Stimulated activated CD4-positive, alpha-beta T cell treated with anti-CD3 and anti-CD28 coated beads, TNF-alpha, amount 100 ng/mL, for 1 hour (primary cell): ENCODE measurements around the gene THNSL1.

Experiments
- DNase-seq, 3 donors: peaks; one replicate each; pipeline ENCODE4 v3.0.0-alpha.2; 2020; ENCODE audit warnings: low read depth in 3 of 3, low spot score in 1 of 3

Gene THNSL1

GRCh38 chr10:25057886-25058285 is 41.5 kb downstream of the THNSL1 start:
- no peak for DNase-seq

GRCh38 chr10:25059990-25060389 is 43.6 kb downstream of the THNSL1 start:
- DNase-seq = no peak

GRCh38 chr10:25061125-25061524 is 44.7 kb downstream of the THNSL1 start:
- no peak for DNase-seq

GRCh38 chr10:25061711-25062449 is 45.5 kb downstream of the THNSL1 start:
- no peak for DNase-seq

- DNase-seq = no peak
Observed at GRCh38 chr10:25063157-25063556, 46.7 kb downstream of the THNSL1 start.

GRCh38 chr10:25063644-25064043 is 47.2 kb downstream of the THNSL1 start:
- DNase-seq = no peak

GRCh38 chr10:25064401-25064800 is 48.0 kb downstream of the THNSL1 start:
- no peak for DNase-seq

GRCh38 chr10:25065761-25066476 is 49.5 kb downstream of the THNSL1 start:
- no peak for DNase-seq

GRCh38 chr10:25068152-25069058 is 52.0 kb downstream of the THNSL1 start:
- DNase-seq = no peak

- no peak for DNase-seq
Observed at GRCh38 chr10:25071227-25071626, 54.8 kb downstream of the THNSL1 start.

GRCh38 chr10:25072786-25073185 is 56.4 kb downstream of the THNSL1 start:
- DNase-seq = no peak

GRCh38 chr10:25075825-25076224 is 59.4 kb downstream of the THNSL1 start:
- DNase-seq = no peak
